ENCODE results near the gene GPX3. TPM values are rescaled to one million over a fixed set of nuclear protein-coding genes. Genes with fewer than 3 reads are reported as not detected.

Gene GPX3
- total and polyA plus RNA-seq, 10 of the 15 experiments (the other 5 are each of a cell fraction or from before 2014, with no cell fraction given) = 0.04 to 1.0 (median 0.15) TPM; not detected in 3

- peaks cover 25 to 61% of the 10 kb centered on the region in 2 experiments for H3K36me3 ChIP-seq (ENCODE audit: control insufficient read depth in 2 of 2, insufficient read depth in 2 of 2, low read length in 1 of 2)
- ChIA-PET CTCF (interaction anchor here (1.0 to 5.0 kb wide), 6 partner anchors 9 to 51 kb away, joined by 3 to 49 read pairs (median 4); partner anchors contain the start of gene TNIP1), POLR2A (interaction anchor here (0.6 to 4.6 kb wide), 4 partner anchors 10 to 26 kb away, joined by 3 to 20 read pairs (median 4); no protein-coding TSS in a partner anchor), SMC1A (ENCODE audit: uncharacterized antibody, unreplicated experiment) (interaction anchor here (1.0 to 10.8 kb wide), 6 partner anchors 11 to 43 kb away, joined by 3 to 97 read pairs (median 22); no protein-coding TSS in a partner anchor), RAD21 (ENCODE audit: unreplicated experiment) (interaction anchor here (0.8 to 1.7 kb wide), 4 partner anchors 11 to 43 kb away, joined by 3 to 5 read pairs (median 3); no protein-coding TSS in a partner anchor)
- H3K4me2 ChIP-seq (ENCODE audit: control insufficient read depth, insufficient read depth) = no peak overlapping the region; the same call in 1 of the 2 replicates
- H3K9ac ChIP-seq (ENCODE audit: control insufficient read depth, insufficient read depth, low read length) = no peak overlapping the region
- H4K20me1 ChIP-seq (ENCODE audit: control insufficient read depth, insufficient read depth) = peaks cover 41% of the 10 kb centered on the region
- in situ Hi-C loops (cut with MboI) = no loop called here
- H3K27me3 ChIP-seq (replicated peaks in 1 of 2; ENCODE audit: control insufficient read depth in 2 of 2, insufficient read depth in 2 of 2, low read length in 1 of 2) = no peaks in the 10 kb centered on the region
- intact Hi-C loops (cut with micrococcal nuclease; ENCODE audit: unreplicated experiment) = no loop called here
- H3K4me1 ChIP-seq (ENCODE audit: control insufficient read depth, insufficient read depth, low read length) = peaks cover 70% of the 10 kb centered on the region
- ATAC-seq = no peak
- FAIRE-seq = no peak
- BruUV-seq (replicated peaks) = no TSS peak
- no peaks in the 10 kb centered on the region; the same call in 2 of the 3 replicates for H3K9me3 ChIP-seq (replicated peaks; ENCODE audit: control insufficient read depth, insufficient read depth, low read length)
- 46% methylated on average over 5 of the region's 5 CpGs for WGBS (ENCODE audit: insufficient coverage, insufficient replicate concordance, low lambda C conversion rate, missing lambda C conversion rate)
- H2AFZ ChIP-seq (ENCODE audit: control insufficient read depth, low read depth, low read length) = no peak overlapping the region
- H3K4me3 ChIP-seq = no peak overlapping the region
- TF ChIP-seq, protein P1, sequence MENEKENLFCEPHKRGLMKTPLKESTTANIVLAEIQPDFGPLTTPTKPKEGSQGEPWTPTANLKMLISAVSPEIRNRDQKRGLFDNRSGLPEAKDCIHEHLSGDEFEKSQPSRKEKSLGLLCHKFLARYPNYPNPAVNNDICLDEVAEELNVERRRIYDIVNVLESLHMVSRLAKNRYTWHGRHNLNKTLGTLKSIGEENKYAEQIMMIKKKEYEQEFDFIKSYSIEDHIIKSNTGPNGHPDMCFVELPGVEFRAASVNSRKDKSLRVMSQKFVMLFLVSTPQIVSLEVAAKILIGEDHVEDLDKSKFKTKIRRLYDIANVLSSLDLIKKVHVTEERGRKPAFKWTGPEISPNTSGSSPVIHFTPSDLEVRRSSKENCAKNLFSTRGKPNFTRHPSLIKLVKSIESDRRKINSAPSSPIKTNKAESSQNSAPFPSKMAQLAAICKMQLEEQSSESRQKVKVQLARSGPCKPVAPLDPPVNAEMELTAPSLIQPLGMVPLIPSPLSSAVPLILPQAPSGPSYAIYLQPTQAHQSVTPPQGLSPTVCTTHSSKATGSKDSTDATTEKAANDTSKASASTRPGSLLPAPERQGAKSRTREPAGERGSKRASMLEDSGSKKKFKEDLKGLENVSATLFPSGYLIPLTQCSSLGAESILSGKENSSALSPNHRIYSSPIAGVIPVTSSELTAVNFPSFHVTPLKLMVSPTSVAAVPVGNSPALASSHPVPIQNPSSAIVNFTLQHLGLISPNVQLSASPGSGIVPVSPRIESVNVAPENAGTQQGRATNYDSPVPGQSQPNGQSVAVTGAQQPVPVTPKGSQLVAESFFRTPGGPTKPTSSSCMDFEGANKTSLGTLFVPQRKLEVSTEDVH (IDR thresholded peaks at IDR 0.05; ENCODE audit: low read depth, partially characterized antibody) = no peak
- no peak for TF ChIP-seq TARDBP (IDR thresholded peaks at IDR 0.05; ENCODE audit: borderline replicate concordance)
- no peak for TF ChIP-seq IRF4 (IDR thresholded peaks at IDR 0.05; ENCODE audit: low read depth, low read length)
- TF ChIP-seq LARP7 (IDR thresholded peaks at IDR 0.05) = no peak
- TF ChIP-seq, protein P2, sequence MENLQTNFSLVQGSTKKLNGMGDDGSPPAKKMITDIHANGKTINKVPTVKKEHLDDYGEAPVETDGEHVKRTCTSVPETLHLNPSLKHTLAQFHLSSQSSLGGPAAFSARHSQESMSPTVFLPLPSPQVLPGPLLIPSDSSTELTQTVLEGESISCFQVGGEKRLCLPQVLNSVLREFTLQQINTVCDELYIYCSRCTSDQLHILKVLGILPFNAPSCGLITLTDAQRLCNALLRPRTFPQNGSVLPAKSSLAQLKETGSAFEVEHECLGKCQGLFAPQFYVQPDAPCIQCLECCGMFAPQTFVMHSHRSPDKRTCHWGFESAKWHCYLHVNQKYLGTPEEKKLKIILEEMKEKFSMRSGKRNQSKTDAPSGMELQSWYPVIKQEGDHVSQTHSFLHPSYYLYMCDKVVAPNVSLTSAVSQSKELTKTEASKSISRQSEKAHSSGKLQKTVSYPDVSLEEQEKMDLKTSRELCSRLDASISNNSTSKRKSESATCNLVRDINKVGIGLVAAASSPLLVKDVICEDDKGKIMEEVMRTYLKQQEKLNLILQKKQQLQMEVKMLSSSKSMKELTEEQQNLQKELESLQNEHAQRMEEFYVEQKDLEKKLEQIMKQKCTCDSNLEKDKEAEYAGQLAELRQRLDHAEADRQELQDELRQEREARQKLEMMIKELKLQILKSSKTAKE (IDR thresholded peaks at IDR 0.05; ENCODE audit: low read depth, poor library complexity, severe bottlenecking) = no peak
- no peak for TF ChIP-seq CREM (IDR thresholded peaks at IDR 0.05; ENCODE audit: low read depth)
- TF ChIP-seq POLR2AphosphoS5 (IDR thresholded peaks at IDR 0.05; ENCODE audit: low read length) = no peak
- no peak for TF ChIP-seq CHD1 (IDR thresholded peaks at IDR 0.05; ENCODE audit: low read depth, low read length)
- TF ChIP-seq RB1 (IDR thresholded peaks at IDR 0.05; ENCODE audit: borderline replicate concordance) = no peak
- TF ChIP-seq ETV6 (conservative IDR thresholded peaks at IDR 0.05 in 1 of 2, IDR thresholded peaks at IDR 0.05 in 1 of 2; ENCODE audit: borderline replicate concordance in 1 of 2, low read depth in 1 of 2) = no peak
- no peak for TF ChIP-seq ATF7 (IDR thresholded peaks at IDR 0.05; ENCODE audit: low read depth)
- TF ChIP-seq USF2 (IDR thresholded peaks at IDR 0.05; ENCODE audit: borderline replicate concordance, low read depth, low read length) = no peak
- TF ChIP-seq NFXL1 (IDR thresholded peaks at IDR 0.05; ENCODE audit: borderline replicate concordance) = no peak
- H3K79me2 ChIP-seq (ENCODE audit: control insufficient read depth, insufficient read depth, low read length) = peaks cover 99% of the 10 kb centered on the region
- no peak for DNase-seq (ENCODE audit: low read depth, low spot score)
- H3K27ac ChIP-seq (ENCODE audit: control insufficient read depth, insufficient read depth) = no peak overlapping the region
These were observed 52.2 kb downstream of the GPX3 start for GRCh38 chr5:151072630-151073025.
